Fibroblast of skin of back (primary cell): ENCODE measurements around the gene CFAP410.
"Not testable (repeated sequence)": the region's sequence is repeated elsewhere in the genome, so short reads cannot be mapped to it uniquely, and the experiment has no call there.

ENCODE experiments used
- DNase-seq: peaks from one replicate; pipeline ENCODE4 v3.0.0-alpha.2; 2013

CFAP410 gene

GRCh38 chr21:44350773-44351481 is 11.7 kb upstream of the CFAP410 start:
- no peak for DNase-seq

GRCh38 chr21:44349847-44350772 is 10.9 kb upstream of the CFAP410 start:
- DNase-seq: no peak

- no peak for DNase-seq
Measured at GRCh38 chr21:44349416-44349846, 10.2 kb upstream of the CFAP410 start.

- no peak for DNase-seq
Measured at GRCh38 chr21:44348861-44349260, 9.7 kb upstream of the CFAP410 start.

GRCh38 chr21:44347911-44348451 is 8.8 kb upstream of the CFAP410 start:
- no peak for DNase-seq

- DNase-seq: no peak
Measured at GRCh38 chr21:44345495-44345894, 6.3 kb upstream of the CFAP410 start.

GRCh38 chr21:44344541-44345183 is 5.5 kb upstream of the CFAP410 start:
- DNase-seq: no peak

- DNase-seq: not testable (repeated sequence)
Measured at GRCh38 chr21:44342981-44343380, 3.8 kb upstream of the CFAP410 start.

- DNase-seq: not testable (repeated sequence)
Measured at GRCh38 chr21:44341726-44342458, 2.7 kb upstream of the CFAP410 start.

GRCh38 chr21:44337941-44338895 is 972 bp downstream of the CFAP410 start:
- peak; percentile 64 for DNase-seq

GRCh38 chr21:44337449-44337848 is 1.7 kb downstream of the CFAP410 start:
- no peak for DNase-seq

GRCh38 chr21:44335266-44336059 is 3.7 kb downstream of the CFAP410 start:
- no peak for DNase-seq

GRCh38 chr21:44334329-44335030 is 4.7 kb downstream of the CFAP410 start:
- no peak for DNase-seq

- no peak for DNase-seq
Measured at GRCh38 chr21:44333509-44334328, 5.5 kb downstream of the CFAP410 start.

- DNase-seq: no peak
Measured at GRCh38 chr21:44332965-44333364, 6.2 kb downstream of the CFAP410 start.

- no peak for DNase-seq
Measured at GRCh38 chr21:44332383-44332782, 6.8 kb downstream of the CFAP410 start.

- peak; percentile 27 for DNase-seq
Measured at GRCh38 chr21:44331650-44332307, 7.4 kb downstream of the CFAP410 start.

GRCh38 chr21:44331209-44331608 is 8.0 kb downstream of the CFAP410 start:
- no peak for DNase-seq
